Naive thymus-derived CD8-positive, alpha-beta T cell (primary cell): ENCODE results near the gene P4HTM. TPM values are rescaled to one million over a fixed set of nuclear protein-coding genes. Genes with fewer than 3 reads are reported as not detected.

ENCODE experiments used
- ATAC-seq, 2 donors: fragments of 150-1000 bp; cut with Tn5 transposase in 1 of 2; sonication (Bioruptor Pico), chemical (Tn5 transposase) in 1 of 2; 1 replicate in 1 of 2; 2 replicates in 1 of 2; pipeline ENCODE4 v1.10.0; 2021; ENCODE audit warnings: mild to moderate bottlenecking in 2 of 2, moderate library complexity in 2 of 2
- POLR2A ChIA-PET: fragments of 350-600 bp; sonication (Branson Sonifier 250); formaldehyde crosslinking; loops from one replicate; lab custom pipeline; 2021; ENCODE audit warnings: antibody characterized with exemption; lab: Charles Lee
- DNase-seq, 10 donors: peaks; one replicate each; pipeline versions ENCODE4 v3.0.0 to v3.0.0-alpha.2; 2020 to 2022
- H3K27ac Mint-ChIP-seq, 10 donors: one replicate each; pipeline ENCODE4 v1.8.0; 2020 to 2022; ENCODE audit warnings: mild to moderate bottlenecking in 10 of 10, mixed read lengths in 10 of 10, moderate library complexity in 4 of 10, inconsistent platforms in 1 of 10
- H3K27me3 Mint-ChIP-seq, 5 donors: one replicate each; pipeline ENCODE4 v1.8.0; 2021 to 2022; ENCODE audit warnings: mixed read lengths in 5 of 5
- H3K36me3 Mint-ChIP-seq, 3 donors: one replicate each; pipeline ENCODE4 v1.8.0; 2020 to 2022; ENCODE audit warnings: mixed read lengths in 3 of 3, mild to moderate bottlenecking in 2 of 3, inconsistent platforms in 1 of 3
- H3K4me1 Mint-ChIP-seq, 4 donors: one replicate each; pipeline ENCODE4 v1.8.0; 2021 to 2022; ENCODE audit warnings: mixed read lengths in 4 of 4
- H3K4me3 Mint-ChIP-seq, 10 donors: one replicate each; pipeline ENCODE4 v1.8.0; 2020 to 2022; ENCODE audit warnings: mild to moderate bottlenecking in 10 of 10, mixed read lengths in 10 of 10, moderate library complexity in 6 of 10, inconsistent platforms in 1 of 10
- H3K9me3 Mint-ChIP-seq, 9 donors: one replicate each; pipeline ENCODE4 v1.8.0; 2020 to 2022; ENCODE audit warnings: mixed read lengths in 9 of 9, mild to moderate bottlenecking in 3 of 9, inconsistent platforms in 1 of 9, moderate library complexity in 1 of 9
- polyA plus RNA-seq, 3 donors: library from polyadenylated mRNA; unstranded; fragments of 300-500 nt; fragmentation: Illumina TruSeq; gene quantifications; one replicate each; pipeline ENCODE4 v1.2.3, GENCODE V29; 2021
- total RNA-seq, 8 experiments: library from RNA in 2 of 8; stranded (reverse) in 2 of 8; gene quantifications; one replicate each; pipeline ENCODE4 v1.2.3 and lab custom pipeline; 2021 to 2026

Gene P4HTM
- total and polyA plus RNA-seq, 5 experiments from 2014 or later, result 20.3 to 62.5 (median 23.3) TPM

DNA sequence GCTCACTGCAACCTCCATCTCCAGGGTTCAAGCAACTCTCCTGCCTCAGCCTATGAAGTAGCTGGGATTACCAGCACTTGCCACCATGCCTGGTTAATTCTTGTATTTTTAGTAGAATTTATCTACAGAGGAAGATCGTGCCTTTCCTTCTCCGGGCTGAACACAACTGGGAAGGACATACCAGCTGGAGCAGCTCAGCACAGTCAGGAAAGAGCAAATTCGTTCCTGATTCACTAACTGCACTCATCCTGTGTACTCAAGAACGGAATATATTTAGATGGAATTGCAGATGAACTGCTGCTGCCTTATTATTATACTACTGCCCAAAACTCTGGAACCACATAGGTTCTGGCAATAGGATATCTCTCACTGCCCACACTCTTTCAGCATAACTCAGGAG is 27.1 kb upstream of the P4HTM start:
- DNase-seq, result no peak
- no peaks in the 10 kb centered on the region for H3K9me3 Mint-ChIP-seq
- no peaks in the 10 kb centered on the region for H3K27me3 Mint-ChIP-seq
- H3K4me3 Mint-ChIP-seq, result no peak overlapping the region
- H3K36me3 Mint-ChIP-seq, result peaks cover 0 to 73% (median 10%) of the 10 kb centered on the region in 3 donors
- no peak for ATAC-seq
- POLR2A ChIA-PET, result no interaction called here
- H3K27ac Mint-ChIP-seq, result peak overlapping the region in 1 of 10 donors; percentile 71
- peaks cover 0 to 6% (median 4%) of the 10 kb centered on the region in 4 donors for H3K4me1 Mint-ChIP-seq

DNA sequence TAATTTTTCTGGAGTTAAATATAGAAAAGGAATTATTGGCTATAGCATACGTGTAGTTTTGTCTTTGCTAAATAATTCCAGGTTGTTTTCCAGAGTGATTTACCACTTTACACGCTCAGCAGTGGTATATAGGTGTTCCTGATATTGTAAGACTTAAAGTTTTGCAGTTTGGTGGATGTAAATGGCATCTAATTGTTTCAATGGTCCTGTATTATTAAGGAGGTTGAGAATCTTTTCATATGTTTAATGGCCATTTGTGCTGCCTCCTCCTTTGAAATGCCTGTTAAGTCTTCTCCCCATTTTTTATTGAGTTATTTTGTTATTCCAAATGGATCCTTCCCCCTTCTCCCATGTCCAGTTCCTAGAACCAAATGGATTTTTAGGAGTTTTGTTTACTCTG is 26.4 kb upstream of the P4HTM start:
- ATAC-seq (no peak), DNase-seq (no peak)
- no peaks in the 10 kb centered on the region for H3K9me3 Mint-ChIP-seq
- H3K27ac Mint-ChIP-seq, result no peak overlapping the region
- POLR2A ChIA-PET, result no interaction called here
- peaks cover 0 to 6% (median 4%) of the 10 kb centered on the region in 4 donors for H3K4me1 Mint-ChIP-seq
- no peak overlapping the region for H3K4me3 Mint-ChIP-seq
- H3K36me3 Mint-ChIP-seq, result peaks cover 0 to 75% (median 14%) of the 10 kb centered on the region in 3 donors
- H3K27me3 Mint-ChIP-seq, result no peaks in the 10 kb centered on the region

- no peak overlapping the region for H3K4me3 Mint-ChIP-seq
- DNase-seq (no peak), ATAC-seq (no peak)
- no peaks in the 10 kb centered on the region for H3K27me3 Mint-ChIP-seq
- peaks cover 0 to 96% (median 21%) of the 10 kb centered on the region in 3 donors for H3K36me3 Mint-ChIP-seq
- POLR2A ChIA-PET, result no interaction called here
- H3K4me1 Mint-ChIP-seq, result peaks cover 0 to 7% (median 3%) of the 10 kb centered on the region in 4 donors
- H3K27ac Mint-ChIP-seq, result no peak overlapping the region
- no peaks in the 10 kb centered on the region for H3K9me3 Mint-ChIP-seq
Observed at GRCh38 chr3:48966367-48966766, 23.7 kb upstream of the P4HTM start.

DNA sequence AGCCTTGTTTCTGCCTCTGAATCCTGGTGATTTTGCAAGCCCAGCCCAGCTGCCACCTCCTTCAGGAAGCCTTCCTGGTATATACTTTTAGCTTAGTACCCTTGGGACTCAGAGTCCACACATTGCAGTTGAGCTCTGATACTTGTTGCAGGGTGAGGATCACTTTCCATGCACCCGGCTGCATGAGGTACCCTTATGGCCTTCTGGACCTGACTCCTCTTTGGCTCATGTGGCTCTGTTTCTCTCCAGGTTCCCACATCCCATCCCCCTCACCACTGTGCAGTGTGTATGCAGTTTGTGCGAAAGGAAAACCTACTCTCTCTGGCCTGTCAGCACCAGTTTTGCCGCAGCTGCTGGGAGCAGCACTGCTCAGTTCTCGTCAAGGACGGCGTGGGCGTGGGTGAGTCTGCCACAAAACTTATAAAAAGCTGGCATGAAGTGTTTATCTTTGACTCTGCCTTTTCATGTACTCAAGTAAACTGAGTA is 23.1 kb upstream of the P4HTM start:
- ATAC-seq, result no peak
- H3K9me3 Mint-ChIP-seq, result no peaks in the 10 kb centered on the region
- no peaks in the 10 kb centered on the region for H3K27me3 Mint-ChIP-seq
- POLR2A ChIA-PET, result no interaction called here
- H3K36me3 Mint-ChIP-seq, result peaks cover 0 to 96% (median 26%) of the 10 kb centered on the region in 3 donors
- no peak overlapping the region for H3K4me3 Mint-ChIP-seq
- H3K27ac Mint-ChIP-seq, result peak overlapping the region in 5 of 10 donors; percentile 29 to 81 (median 62)
- H3K4me1 Mint-ChIP-seq, result peaks cover 0 to 7% (median 3%) of the 10 kb centered on the region in 4 donors
- no peak for DNase-seq

- Mint-ChIP-seq H3K4me3 (no peak overlapping the region), H3K27ac (peak overlapping the region in 1 of 10 donors; percentile 27), H3K27me3 (no peaks in the 10 kb centered on the region), H3K4me1 (peaks cover 0 to 5% (median 2%) of the 10 kb centered on the region in 4 donors), H3K36me3 (peaks cover 0 to 97% (median 37%) of the 10 kb centered on the region in 3 donors), H3K9me3 (no peaks in the 10 kb centered on the region)
- DNase-seq (no peak), ATAC-seq (no peak)
- POLR2A ChIA-PET, result no interaction called here
Observed at GRCh38 chr3:48970586-48970985, 19.5 kb upstream of the P4HTM start.

DNA sequence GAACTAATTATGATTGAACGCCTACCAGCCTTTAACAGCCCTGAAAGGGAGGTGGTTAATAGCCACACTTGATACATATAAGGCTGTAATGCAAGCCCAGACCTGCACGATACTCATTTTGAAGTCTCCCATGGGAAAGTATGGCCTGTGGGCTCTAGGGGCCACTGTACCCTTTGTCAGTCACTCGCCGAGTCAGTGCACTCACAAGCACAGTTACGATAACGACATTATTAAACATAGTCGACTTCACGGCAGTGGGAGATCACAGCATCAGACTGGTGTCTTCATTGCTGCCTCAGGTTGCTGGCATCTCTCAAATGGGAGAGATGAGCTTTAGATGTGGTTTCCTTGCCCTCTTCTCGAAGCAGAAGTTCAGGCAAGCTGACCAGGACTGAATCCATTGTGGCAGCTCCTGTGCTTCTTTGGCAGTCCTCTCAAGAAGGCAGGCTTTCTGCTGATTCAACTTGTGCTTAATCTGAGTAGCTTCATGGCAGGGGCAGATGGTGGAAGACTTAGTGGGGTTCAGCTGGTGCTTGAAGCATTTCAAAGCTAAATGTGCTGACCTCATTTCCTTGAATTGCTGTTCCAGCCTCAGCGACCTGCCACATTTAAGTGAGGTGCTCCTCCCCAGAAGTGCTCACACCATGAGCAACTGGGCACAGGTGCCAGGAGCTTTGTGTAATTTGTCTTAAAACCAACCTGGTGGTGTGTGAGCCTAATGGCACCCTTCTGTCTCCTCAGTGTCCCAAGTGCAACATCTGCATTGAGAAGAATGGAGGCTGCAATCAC is 15.8 kb upstream of the P4HTM start:
- Mint-ChIP-seq H3K9me3 (no peaks in the 10 kb centered on the region), H3K4me1 (peaks cover 0 to 1% (median under 1%) of the 10 kb centered on the region in 4 donors), H3K36me3 (peaks cover 0 to 90% (median 32%) of the 10 kb centered on the region in 3 donors), H3K27me3 (no peaks in the 10 kb centered on the region), H3K27ac (no peak overlapping the region), H3K4me3 (no peak overlapping the region)
- POLR2A ChIA-PET, result interaction anchor here (1.5 kb wide), 1 partner anchor 47 kb away, joined by 5 read pairs; the partner anchor contains the start of gene NDUFAF3
- ATAC-seq, result no peak
- DNase-seq, result no peak

DNA sequence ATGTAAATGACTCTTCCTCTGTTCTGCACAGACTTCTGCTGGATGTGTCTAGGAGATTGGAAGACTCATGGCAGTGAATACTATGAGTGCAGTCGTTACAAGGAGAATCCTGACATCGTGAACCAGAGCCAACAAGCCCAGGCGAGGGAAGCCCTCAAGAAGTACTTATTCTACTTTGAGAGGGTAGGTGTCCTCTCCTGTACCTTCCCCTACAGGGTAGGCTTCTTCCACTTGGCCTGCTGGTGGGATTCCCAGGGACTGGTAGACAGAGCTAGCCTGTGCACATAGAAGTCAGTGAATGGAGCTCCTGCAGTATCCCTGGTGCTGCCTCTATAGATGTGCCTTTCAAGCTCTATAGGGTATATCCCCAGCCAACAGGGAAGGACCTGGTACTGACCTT is 10.6 kb upstream of the P4HTM start:
- peaks cover 0 to 2% (median 0%) of the 10 kb centered on the region in 4 donors for H3K4me1 Mint-ChIP-seq
- DNase-seq (no peak), ATAC-seq (no peak)
- POLR2A ChIA-PET, result no interaction called here
- peak overlapping the region in 2 of 10 donors; percentile 18 to 68 for H3K27ac Mint-ChIP-seq
- no peak overlapping the region for H3K4me3 Mint-ChIP-seq
- H3K9me3 Mint-ChIP-seq, result no peaks in the 10 kb centered on the region
- H3K27me3 Mint-ChIP-seq, result no peaks in the 10 kb centered on the region
- peaks cover 0 to 88% (median 19%) of the 10 kb centered on the region in 3 donors for H3K36me3 Mint-ChIP-seq

DNA sequence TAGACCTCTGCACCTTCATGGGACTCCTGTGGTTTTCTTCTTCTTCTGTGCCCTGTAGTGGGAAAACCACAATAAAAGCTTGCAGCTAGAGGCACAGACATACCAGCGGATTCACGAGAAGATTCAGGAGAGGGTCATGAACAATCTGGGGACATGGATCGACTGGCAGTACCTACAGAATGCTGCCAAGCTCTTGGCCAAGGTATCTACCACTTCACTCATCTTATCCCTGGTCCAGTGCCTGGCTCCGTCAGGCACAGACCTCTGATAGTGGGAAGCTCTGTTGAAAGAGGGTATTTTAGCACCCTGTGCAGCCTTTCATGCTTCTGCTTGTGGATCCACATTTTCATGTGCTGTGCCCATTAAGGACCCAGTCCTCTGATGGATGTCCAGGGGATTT is 9.7 kb upstream of the P4HTM start:
- POLR2A ChIA-PET, result interaction anchor here (0.6 kb wide), 1 partner anchor 252 kb away, joined by 5 read pairs; no protein-coding TSS in a partner anchor
- Mint-ChIP-seq H3K36me3 (peaks cover 0 to 88% (median 11%) of the 10 kb centered on the region in 3 donors), H3K4me1 (peaks cover 0 to 2% (median 0%) of the 10 kb centered on the region in 4 donors)

DNA sequence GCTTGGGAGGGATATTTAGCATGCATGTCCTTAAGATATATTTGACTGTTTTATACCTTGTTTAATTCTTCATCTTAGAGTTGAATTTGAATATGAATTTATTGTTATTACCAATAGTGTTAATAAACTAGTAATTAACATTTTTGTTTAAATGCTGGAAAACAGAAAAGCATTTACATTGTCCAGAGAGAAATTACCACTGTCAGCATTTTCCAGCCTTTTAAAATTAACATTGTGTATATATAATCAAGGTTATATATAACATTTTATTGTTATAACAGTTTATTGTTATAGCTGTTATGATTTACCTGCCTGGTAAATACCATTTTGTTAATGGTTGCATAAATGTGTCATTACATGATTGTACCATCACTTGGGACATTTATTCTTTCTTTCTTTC is 8.0 kb upstream of the P4HTM start:
- ATAC-seq (no peak), DNase-seq (no peak)
- H3K27me3 Mint-ChIP-seq, result no peaks in the 10 kb centered on the region
- POLR2A ChIA-PET, result no interaction called here
- peaks cover 0 to 4% (median under 1%) of the 10 kb centered on the region in 4 donors for H3K4me1 Mint-ChIP-seq
- peaks cover 0 to 81% (median 7%) of the 10 kb centered on the region in 3 donors for H3K36me3 Mint-ChIP-seq
- H3K9me3 Mint-ChIP-seq, result no peaks in the 10 kb centered on the region
- H3K27ac Mint-ChIP-seq, result peak overlapping the region in 3 of 10 donors; percentile 51 to 80 (median 60)
- no peak overlapping the region for H3K4me3 Mint-ChIP-seq

More for the DNA sequence above, 9.7 kb upstream of the P4HTM start:
- H3K4me3 Mint-ChIP-seq, result no peak overlapping the region
- H3K9me3 Mint-ChIP-seq, result no peaks in the 10 kb centered on the region
- no peak for ATAC-seq
- DNase-seq, result no peak
- H3K27ac Mint-ChIP-seq, result peak overlapping the region in 1 of 10 donors; percentile 72
- no peaks in the 10 kb centered on the region for H3K27me3 Mint-ChIP-seq

DNA sequence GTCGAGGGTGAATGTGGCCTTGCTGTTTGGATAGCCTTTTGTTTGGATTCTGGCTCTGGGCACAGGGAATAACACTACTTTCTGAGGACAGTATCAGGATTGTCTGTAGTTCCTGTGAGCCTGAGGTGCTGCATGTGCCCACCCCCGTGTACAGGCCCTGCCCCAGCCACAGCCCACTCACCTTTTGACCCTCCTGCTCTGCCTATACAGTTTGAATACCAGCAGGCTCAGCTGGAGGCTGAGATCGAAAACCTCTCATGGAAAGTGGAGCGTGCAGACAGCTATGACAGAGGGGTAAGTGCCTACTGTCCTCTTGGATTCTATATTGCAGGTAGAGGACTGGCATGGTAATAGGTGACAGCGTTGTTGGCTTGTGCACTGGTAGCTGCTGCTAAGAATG is 7.4 kb upstream of the P4HTM start:
- DNase-seq (no peak), ATAC-seq (no peak)
- H3K4me3 Mint-ChIP-seq, result no peak overlapping the region
- peaks cover 2 to 6% (median 3%) of the 10 kb centered on the region in 4 donors for H3K4me1 Mint-ChIP-seq
- no peaks in the 10 kb centered on the region for H3K27me3 Mint-ChIP-seq
- H3K36me3 Mint-ChIP-seq, result peaks cover 0 to 78% (median 7%) of the 10 kb centered on the region in 3 donors
- no peaks in the 10 kb centered on the region for H3K9me3 Mint-ChIP-seq
- H3K27ac Mint-ChIP-seq, result peak overlapping the region in 3 of 10 donors; percentile 51 to 70 (median 60)
- POLR2A ChIA-PET, result interaction anchor here (0.5 kb wide), 1 partner anchor 212 kb away, joined by 4 read pairs; no protein-coding TSS in a partner anchor

DNA sequence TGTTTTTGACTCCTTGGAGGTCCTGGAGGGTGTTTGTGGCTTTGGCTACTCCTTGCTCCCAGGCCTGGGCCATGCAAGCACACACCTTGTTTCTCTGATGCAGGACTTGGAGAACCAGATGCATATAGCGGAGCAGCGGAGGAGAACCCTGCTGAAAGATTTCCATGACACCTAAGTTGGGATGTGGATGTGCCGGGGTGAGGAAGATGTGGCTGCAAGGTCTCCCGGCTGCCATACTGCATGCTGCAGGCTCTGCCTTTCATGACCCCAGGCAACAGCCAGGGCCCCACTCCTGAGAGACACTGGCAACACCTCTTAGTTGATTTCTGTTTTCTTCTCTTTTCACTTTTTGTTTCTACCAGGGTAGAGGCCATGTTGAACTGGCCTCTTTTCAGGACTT is 6.9 kb upstream of the P4HTM start:
- Mint-ChIP-seq H3K36me3 (peaks cover 0 to 74% (median 5%) of the 10 kb centered on the region in 3 donors), H3K4me1 (peaks cover 6 to 9% (median 7%) of the 10 kb centered on the region in 4 donors), H3K27ac (peak overlapping the region in 4 of 10 donors; percentile 3 to 70 (median 30)), H3K27me3 (no peaks in the 10 kb centered on the region), H3K4me3 (no peak overlapping the region), H3K9me3 (no peaks in the 10 kb centered on the region)
- ATAC-seq (no peak), DNase-seq (no peak)
- POLR2A ChIA-PET, result no interaction called here

- ATAC-seq (no peak), DNase-seq (no peak)
- H3K9me3 Mint-ChIP-seq, result no peaks in the 10 kb centered on the region
- H3K27me3 Mint-ChIP-seq, result no peaks in the 10 kb centered on the region
- no peak overlapping the region for H3K4me3 Mint-ChIP-seq
- peak overlapping the region in 2 of 10 donors; percentile 49 to 78 for H3K27ac Mint-ChIP-seq
- POLR2A ChIA-PET, result interaction anchor here (8.6 kb wide), 1 partner anchor 40 kb away, joined by 194 read pairs; the partner anchor contains the start of genes IMPDH2 and NDUFAF3
- H3K4me1 Mint-ChIP-seq, result peaks cover 12 to 18% (median 17%) of the 10 kb centered on the region in 4 donors
- peaks cover 0 to 60% (median 0%) of the 10 kb centered on the region in 3 donors for H3K36me3 Mint-ChIP-seq
Observed at GRCh38 chr3:48984663-48985062, 5.4 kb upstream of the P4HTM start.
